Measurements from ENCODE around the gene MYRF.

GRCh38 chr11:61739966-61740365 is 12.5 kb upstream of the MYRF start:
- TF ChIP-seq POLR2A (IDR thresholded peaks at IDR 0.05) (no peak), CTCF (IDR thresholded peaks at IDR 0.05) (no peak)
